ENCODE measurements around the gene TRIM39.

DNA sequence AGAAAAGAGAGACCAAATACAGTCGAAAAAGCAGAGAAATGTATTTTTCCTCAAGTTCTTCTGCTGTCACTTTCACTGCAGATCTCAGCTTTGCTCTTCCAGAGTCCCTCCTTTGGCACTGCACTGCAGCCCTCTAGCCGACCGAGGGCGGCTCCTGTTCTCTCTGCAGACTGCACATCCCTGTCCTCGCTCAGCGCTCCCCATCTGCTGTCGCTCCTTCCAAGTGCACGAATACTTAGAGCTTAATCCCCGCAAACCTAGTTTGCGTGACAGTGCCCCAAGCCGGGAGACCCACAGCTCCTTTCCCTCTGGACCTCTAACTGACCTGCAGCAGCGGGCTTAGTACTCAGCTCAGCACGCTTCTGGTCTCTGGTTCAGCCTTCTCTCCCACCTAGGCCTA lies 33.4 kb downstream of the TRIM39 start:
- TF ChIP-seq CTCF (IDR thresholded peaks at IDR 0.05; ENCODE audit: poor library complexity, severe bottlenecking) (no peak), EP300 (conservative IDR thresholded peaks at IDR 0.05; ENCODE audit: poor library complexity, severe bottlenecking) (no peak), REST (IDR thresholded peaks at IDR 0.05; ENCODE audit: borderline replicate concordance) (no peak), SMC3 (conservative IDR thresholded peaks at IDR 0.05; ENCODE audit: poor library complexity) (no peak), MXI1 (conservative IDR thresholded peaks at IDR 0.05; ENCODE audit: poor library complexity, severe bottlenecking) (no peak), EZH2 (IDR thresholded peaks at IDR 0.05; ENCODE audit: borderline replicate concordance, insufficient read depth, low read length, poor library complexity, severe bottlenecking) (no peak), RAD21 (conservative IDR thresholded peaks at IDR 0.05) (no peak), TAF1 (IDR thresholded peaks at IDR 0.05; ENCODE audit: low read depth) (no peak)
